Measurements from ENCODE around the gene PDP2. TPM values are rescaled to one million over a fixed set of nuclear protein-coding genes. Genes with fewer than 3 reads are reported as not detected.
A peak's percentile ranks its signal among the peaks of the same experiment; 100 is the strongest.
"Not testable (repeated sequence)": the region's sequence is repeated elsewhere in the genome, so short reads cannot be mapped to it uniquely, and the experiment has no call there.

The PDP2 gene
- polyA plus RNA-seq, 4 donors, result 10.0 to 15.7 (median 12.8) TPM

GRCh38 chr16:66851166-66851964 is 28.9 kb upstream of the PDP2 start:
- DNase-seq (ENCODE audit: low read depth in 4 of 4, low spot score in 3 of 4), result no peak

DNA sequence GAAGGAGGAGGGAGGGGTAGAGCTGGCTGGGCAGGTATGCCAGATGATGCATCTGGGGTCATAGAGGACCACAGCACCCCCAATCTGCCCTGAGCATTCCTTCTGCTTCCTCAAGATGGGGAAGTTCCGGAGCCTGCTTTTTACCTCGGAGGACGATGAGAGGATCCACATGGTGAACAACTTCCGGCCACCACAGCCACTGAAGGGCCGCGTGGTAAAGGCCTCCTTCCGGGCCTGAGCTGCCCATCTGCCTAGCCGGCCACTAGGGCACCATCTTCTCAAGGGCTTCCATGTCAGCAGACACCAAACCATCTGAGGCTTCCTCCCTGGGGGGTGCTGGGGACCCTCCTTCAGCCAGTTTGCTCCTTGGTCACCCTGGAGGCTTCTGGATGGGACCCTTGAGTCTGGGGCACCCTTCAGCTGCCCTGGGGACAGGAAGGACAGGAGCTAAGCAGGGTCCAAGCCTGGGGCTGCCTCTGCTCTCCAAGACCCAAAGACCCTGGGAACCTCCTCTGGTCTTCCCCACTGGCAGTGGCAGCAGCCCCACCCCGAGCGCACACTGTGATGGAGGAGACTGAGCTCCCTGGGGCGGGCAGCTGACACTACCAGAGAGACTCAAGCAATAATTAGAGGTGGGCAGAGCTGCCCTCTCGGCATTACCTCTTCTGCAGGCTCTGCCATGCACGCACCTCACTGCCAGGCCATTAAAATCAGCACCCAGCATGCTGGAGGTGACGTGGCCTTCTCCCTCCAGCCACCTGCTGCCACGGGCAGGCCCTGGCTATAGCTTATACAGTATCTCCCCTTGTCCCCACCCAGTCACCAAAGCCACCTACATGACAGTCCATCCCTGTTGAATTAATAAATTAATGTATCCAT is 26.8 kb upstream of the PDP2 start:
- DNase-seq (ENCODE audit: low read depth in 4 of 4, low spot score in 3 of 4), result no peak

DNA sequence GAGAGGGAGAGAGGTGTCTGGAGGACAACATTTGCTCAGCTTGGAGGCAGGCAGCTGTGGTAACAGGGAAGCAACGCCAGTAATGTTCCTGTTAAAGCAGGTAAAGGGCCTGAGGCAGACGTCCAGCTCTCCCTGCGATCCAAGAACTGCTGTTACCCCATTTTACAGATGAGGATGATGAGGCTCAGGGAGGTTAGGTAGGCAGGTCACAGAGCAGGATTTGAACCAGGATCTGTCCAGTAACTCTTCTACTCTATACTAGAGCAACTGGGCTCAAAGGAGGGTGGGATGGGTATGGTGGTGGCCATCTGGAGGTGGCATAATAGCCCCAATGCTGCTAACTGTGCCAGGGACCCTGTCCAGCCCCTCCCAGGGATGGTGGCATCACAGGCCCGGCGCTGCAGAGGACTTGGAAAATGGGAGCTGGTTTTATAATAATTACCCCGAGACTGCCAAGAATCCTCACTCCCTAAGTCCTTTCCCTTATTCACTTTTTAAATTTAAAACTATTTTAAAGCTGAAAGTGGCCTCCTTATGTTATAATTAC is 24.1 kb upstream of the PDP2 start:
- no peak for DNase-seq (ENCODE audit: low read depth in 4 of 4, low spot score in 3 of 4)

GRCh38 chr16:66856801-66857200 is 23.5 kb upstream of the PDP2 start:
- no peak for DNase-seq (ENCODE audit: low read depth in 4 of 4, low spot score in 3 of 4)

DNA sequence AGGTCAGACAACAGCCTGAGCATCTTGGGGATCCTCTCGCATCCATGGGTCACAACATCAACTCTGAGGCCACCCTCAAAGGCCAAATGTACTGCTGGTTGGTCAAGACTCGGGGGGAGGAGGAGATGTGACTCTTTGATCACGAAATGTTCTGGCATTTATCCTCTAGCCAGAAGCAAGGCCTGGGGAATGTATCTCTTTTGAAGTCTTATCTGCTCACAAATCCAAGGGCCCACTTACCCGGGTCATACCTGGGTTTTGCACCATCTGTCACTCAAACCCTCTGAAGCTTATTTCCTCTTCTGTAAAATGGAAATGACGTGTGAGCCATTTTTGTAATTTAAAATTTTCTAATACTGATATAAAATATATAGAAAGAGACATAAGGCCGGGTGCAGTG is 22.9 kb upstream of the PDP2 start:
- no peak for DNase-seq (ENCODE audit: low read depth in 4 of 4, low spot score in 3 of 4)

DNA sequence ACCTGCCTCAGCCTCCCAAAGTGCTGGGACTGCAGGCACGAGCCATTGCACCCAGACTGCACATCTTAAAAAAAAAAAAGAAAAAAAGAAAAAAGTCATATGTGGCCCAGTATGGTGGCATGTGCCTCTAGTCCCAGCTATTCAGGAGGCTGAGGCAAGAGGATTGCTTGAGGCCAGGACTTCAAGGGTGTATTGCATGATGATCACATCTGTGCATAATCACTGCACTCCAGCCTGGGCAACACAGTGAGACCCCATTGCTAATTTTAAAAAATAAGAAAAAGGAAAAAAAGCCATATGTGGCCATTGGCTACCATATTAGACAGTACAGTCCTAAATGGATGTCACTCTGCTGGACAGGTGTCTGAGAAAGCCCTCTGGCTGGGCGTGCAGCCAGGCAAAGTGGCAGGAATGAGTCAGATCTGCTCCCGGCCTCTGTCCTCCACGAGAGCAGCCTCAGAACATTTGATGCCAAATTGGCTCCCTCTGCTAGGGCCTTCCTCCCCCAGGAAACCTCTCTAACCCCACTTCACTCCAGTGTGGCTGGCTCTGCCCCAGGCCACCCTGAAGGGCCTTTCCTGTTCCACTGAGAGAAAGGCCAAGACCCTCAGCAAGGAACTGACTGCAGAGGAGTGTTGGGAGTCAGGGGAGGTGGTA is 21.4 kb upstream of the PDP2 start:
- DNase-seq (ENCODE audit: low read depth in 4 of 4, low spot score in 3 of 4), result no peak

DNA sequence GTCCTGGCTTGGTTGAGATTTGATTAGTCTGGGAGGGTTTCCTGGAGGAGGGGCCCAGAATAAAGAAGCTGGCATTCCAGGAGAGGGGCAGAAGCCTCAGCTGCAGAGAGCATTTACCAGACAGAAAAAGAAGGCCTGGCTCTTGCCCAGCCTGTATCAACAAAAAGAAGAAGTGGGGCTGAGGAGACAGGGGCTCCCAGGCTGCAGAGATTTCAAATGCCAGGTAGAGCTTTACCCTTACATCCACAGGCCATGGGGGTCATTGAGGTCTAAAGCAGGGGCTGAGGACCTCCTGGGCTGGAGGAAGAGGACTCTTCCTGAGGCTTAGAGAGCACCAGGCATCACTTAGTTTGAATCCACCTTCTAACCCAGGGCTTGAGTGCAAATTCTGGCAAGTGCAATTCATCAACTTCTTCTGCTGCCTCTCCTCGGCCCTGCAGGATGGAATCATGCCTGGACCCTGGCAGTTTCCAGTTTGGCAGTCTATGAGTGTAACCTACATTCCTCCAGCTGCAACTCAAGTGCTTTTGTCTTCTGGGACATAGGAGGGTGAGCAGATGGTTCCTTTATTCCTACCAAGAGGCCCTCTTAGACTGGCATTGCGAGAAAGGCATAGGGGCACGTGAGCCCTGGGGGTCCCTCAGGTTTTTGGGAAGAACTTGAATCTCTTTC is 20.8 kb upstream of the PDP2 start:
- DNase-seq (ENCODE audit: low read depth in 4 of 4, low spot score in 3 of 4), result no peak

GRCh38 chr16:66862023-66862520 is 18.2 kb upstream of the PDP2 start:
- no peak for DNase-seq (ENCODE audit: low read depth in 4 of 4, low spot score in 3 of 4)

GRCh38 chr16:66863707-66864106 is 16.6 kb upstream of the PDP2 start:
- DNase-seq (ENCODE audit: low read depth in 4 of 4, low spot score in 3 of 4), result no peak

- DNase-seq (ENCODE audit: low read depth in 4 of 4, low spot score in 3 of 4), result no peak
Observed at GRCh38 chr16:66869424-66869823, 10.9 kb upstream of the PDP2 start.

- DNase-seq (ENCODE audit: low read depth in 4 of 4, low spot score in 3 of 4), result not testable (repeated sequence)
Observed at GRCh38 chr16:66871363-66871762, 9.0 kb upstream of the PDP2 start.

DNA sequence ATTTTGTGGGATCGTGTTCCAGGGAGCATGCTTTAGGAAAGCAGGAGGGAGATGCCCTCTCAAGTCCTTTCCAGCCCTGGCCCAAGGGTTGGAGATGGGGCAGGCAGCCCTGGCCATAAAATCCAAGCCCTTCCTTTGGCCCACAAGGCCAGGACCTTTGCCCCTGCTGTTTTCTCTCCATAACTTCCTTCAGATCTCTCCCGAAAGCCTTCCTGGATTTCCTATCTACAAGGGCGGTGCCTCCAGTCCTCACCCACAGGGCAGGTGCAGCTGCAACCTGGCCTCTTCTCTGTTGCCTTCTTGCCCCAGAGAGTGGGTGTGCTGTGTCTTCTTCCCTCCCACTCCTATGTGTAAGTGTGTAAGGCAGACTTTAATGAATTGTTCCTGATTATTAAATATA is 8.5 kb upstream of the PDP2 start:
- DNase-seq (ENCODE audit: low read depth in 4 of 4, low spot score in 3 of 4), result no peak

- DNase-seq (ENCODE audit: low read depth in 4 of 4, low spot score in 3 of 4), result no peak
Observed at GRCh38 chr16:66872559-66872942, 7.8 kb upstream of the PDP2 start.

DNA sequence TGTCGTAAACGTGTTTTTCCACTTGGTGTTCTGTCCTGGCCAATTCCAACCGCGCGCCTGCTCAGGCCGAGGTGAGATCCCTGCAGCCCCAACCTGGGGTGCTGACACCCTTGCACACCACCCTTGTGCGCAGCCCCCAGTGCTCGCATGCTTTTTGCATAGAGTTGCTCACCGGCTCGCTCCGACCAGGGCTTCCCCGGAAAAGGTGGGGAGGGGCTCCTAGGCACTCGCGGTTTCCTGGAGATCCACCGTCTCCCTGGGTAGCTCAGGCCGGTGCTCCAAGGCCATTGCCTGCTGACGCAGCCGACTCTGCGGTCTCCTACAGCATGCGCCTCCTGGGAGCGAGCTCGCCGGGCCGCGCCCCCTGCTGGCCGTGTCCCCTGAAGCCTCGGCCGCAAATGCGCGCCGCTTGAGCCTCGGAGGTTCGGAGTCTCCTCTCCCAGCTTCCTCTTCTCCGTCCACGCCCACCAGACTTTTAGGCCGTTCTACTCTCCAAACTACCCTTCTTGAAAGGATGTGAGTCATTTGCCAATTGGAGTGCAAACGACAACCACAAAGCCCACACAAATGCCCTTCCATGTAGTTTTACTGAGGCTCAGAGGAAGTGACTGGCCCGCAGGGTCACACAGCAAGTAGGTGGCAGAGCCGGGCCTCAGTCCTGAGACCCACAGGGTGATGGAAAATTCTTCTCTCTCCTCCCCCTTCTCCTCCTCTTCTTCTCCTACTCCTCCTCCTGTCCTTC is 7.2 kb upstream of the PDP2 start:
- peak; percentile 62 to 68 (median 66) for DNase-seq (ENCODE audit: low read depth in 4 of 4, low spot score in 3 of 4)

GRCh38 chr16:66873685-66874055 is 6.6 kb upstream of the PDP2 start:
- no peak for DNase-seq (ENCODE audit: low read depth in 4 of 4, low spot score in 3 of 4)

DNA sequence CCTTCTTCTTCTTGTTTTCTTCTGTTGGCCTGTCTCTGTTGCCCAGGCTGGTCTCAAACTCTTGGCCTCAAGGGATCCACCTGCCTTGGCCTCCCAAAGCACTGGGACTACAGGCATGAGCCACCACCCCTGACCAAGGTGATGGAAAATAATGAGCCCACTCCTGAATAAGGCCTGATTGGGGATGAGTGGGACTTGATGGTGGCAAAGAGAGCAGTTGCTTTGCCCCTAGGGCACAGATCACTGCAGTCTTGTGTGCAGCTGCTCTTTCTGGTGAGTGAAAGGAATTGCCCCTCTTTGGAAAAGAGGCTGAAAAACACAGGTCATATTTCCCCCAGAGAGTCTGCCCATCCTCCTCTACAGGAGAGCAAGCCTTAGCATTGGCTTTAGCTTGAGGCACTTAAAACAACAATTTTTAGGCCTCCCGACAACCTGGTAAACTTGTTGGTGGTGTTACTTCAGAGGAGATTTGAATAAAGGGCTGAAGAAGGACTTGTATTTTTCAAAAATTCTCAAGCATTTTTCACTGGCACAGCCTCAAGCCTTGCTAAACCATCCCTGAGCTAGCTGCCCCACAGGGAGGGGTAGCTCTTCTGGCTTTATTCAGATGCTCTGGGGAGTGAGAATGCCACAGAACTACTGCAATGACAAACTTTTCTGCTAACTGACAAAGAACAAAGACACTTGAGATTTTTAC is 6.1 kb upstream of the PDP2 start:
- DNase-seq (ENCODE audit: low read depth in 4 of 4, low spot score in 3 of 4), result no peak

DNA sequence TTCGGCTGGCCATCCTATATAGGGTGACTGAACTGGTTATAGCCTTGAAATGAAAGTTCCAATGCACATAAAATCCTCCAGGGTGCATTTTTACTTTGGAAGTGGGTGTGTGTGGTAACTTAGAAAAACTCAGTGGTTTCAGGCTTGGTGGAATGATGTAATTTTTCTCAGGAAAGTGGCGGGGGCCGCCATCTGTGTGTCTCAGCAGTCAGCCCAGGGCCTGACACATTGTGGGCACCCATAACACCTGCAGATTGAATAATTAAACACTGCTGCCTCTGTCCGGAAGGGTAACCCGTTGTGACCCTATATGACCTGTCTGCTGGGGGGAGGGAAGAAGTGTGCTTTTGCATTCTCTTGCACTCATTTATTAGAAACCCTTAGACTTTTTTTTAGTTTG is 2.2 kb upstream of the PDP2 start:
- DNase-seq (ENCODE audit: low read depth in 4 of 4, low spot score in 3 of 4), result no peak

DNA sequence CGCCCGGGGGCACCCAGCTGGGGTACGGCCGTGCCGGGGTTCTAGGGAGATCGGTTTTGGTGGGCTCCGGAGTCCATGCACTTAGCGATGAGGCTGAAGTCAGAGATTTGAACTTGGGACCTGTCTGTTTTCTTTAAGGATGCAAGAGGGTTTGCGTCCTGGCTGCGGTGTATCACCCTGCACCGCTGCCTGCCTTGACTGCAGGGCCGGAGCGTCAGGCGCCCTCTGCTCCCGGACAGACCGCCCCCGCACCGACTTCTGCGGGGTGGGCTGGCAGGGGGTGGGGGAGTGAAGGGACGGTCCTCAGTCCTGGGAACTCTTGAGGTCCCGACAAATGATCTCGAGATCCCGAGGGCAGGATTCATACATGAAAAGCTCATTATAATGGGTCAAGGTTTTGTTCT is 701 bp downstream of the PDP2 start:
- DNase-seq (ENCODE audit: low read depth in 4 of 4, low spot score in 3 of 4), result no peak

DNA sequence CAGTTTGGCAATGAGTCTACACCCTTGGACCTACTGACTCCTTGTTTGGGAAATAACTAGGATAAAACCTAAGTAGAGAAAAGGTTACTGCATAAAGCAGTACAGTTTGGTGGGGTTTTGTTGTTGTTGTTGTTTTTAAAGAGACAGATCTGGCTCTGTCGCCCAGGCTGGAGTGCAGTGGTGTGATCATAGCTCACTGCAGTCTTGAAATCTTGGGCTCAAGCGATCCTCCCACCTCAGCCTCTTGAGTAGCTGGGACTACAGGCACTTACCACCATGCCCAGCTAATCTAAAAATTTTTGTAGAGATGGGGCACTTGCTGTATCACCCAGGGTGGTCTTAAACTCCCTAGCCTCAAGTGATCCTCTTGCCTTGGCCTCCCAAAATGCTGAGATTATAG is 1.2 kb downstream of the PDP2 start:
- DNase-seq (ENCODE audit: low read depth in 4 of 4, low spot score in 3 of 4), result no peak
